Stimulated activated CD4-positive, alpha-beta T cell treated with anti-CD3 and anti-CD28 coated beads, Interleukin-15, amount 100 ng/mL, for 24 hours (primary cell): ENCODE measurements around the gene ARHGEF10L.

ENCODE experiments used
- DNase-seq: peaks from one replicate; pipeline ENCODE4 v3.0.0-alpha.2; 2020

The ARHGEF10L gene

DNA sequence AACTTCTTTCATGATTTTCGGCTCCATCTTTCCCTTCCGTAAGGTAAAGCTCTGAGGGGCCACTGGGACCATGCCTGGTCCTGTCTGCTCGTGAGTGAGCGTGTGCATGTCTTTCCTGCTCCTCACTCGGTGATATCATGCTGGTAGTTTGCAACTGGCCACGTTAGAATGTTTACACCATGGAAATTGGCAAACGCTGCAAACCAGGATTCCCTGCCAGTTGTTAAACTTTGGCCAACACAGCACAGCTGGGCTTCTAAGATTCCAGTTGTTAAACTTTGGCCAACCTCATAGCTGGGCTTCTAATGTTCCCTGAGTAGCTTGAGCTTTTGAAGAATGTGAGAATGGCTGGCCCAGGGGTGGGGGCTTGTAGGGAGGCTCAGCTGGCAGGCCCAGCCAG, 147.6 kb downstream of the ARHGEF10L start:
- no peak for DNase-seq

GRCh38 chr1:17688217-17688810, 148.8 kb downstream of the ARHGEF10L start:
- no peak for DNase-seq

DNA sequence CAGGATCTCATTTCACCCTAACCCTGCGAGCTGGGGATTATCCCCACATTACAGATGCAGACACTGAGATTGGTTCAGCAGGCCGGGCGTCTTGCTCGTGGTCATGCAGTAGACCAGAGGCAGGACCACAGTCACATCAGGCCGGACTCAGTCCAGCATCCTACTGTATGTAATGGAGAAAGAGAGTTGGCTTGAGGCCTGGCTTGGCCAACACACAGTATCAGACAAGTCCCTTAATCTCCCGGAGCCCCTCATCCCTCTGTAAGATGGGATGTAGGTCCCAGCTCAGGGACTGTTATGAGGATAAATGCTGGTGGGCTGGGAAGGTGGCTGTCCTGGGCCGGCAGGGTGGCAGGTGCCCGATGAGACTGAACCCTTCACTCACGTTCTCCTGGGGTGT, 149.5 kb downstream of the ARHGEF10L start:
- DNase-seq, result no peak

DNA sequence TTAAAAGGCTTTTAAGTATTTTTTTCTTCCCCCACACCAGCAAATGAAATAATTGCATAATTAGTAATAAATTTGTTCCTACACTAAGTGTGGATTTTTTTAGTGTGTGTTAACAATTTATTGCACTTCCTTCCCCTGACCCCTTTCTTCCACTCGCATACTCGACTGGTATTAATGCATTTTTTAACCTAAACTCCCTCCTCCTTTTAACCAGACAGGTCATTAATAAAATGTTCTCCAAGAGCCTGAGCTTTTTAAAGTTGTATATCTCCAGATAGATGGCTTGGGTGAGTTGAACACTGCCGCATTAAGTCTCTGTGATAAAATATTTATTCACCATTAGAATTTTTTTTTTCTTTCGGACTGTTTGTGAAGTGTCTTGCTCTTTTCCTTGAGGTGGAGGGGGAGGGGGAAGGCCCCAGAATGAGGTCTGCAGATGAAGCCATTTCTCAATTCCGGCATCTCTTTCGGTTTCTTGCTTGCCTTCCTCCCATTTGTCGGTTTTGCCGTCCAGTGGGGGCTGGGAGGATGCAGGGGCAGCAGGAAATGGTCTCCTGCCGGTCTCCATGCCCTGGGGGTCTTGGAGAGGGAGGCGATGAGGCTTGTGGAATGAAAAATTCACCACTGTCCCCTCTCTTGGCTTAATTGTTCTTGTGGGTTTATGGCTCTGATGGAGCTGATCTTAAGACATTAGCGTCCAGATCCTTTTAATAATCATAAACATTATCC, 151.6 kb downstream of the ARHGEF10L start:
- DNase-seq, result no peak

- DNase-seq, result no peak
Measured at GRCh38 chr1:17692645-17693044, 153.1 kb downstream of the ARHGEF10L start.

DNA sequence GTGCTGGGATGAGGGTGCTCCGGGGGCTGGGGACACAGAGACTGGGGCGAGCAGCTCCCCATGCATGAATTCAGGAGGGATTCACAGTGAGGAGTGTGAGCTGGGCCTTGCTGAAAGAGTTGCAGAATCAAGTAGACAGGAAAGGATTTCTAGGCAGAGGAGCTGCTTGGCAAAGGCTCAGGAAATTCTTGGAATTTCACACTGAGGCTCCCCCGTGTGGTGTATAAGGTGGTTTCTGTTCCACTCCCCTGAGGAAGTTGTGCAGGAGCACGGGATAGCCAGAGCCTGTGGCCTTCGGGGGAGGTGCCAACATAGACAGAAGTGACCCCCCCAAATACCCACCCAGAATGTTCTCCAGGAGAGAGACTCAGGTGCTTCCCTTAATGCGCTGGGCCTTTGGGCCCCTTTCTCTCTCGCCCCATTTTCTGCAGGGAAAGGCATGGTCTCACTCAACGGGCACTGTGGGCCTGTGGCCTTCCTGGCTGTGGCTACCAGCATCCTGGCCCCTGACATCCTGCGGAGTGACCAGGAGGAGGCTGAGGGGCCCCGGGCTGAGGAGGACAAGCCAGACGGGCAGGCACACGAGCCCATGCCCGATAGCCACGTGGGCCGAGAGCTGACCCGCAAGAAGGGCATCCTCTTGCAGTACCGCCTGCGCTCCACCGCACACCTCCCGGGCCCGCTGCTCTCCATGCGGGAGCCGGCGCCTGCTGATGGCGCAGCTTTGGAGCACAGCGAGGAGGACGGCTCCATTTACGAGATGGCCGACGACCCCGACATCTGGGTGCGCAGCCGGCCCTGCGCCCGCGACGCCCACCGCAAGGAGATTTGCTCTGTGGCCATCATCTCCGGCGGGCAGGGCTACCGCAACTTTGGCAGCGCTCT, 157.2 kb downstream of the ARHGEF10L start:
- no peak for DNase-seq

DNA sequence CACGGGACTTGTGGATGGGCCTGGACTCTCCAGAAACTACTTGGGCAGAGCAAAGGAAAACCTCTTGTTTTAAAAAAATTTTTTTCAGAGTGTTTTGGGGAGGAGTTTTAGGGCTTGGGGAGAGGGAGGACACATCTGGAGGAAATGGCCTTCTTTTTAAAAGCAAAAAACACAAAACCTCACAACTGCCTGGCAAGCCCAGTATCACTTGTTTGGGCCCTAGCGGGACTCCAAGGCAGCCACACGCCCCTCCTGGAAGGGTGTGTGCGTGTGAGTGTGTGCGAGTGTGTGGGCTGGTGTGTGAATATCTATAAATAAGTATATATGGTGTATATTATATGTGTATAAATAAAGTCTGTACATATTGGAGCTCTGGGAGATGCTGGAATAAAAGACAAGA, 158.0 kb downstream of the ARHGEF10L start:
- DNase-seq, result no peak

DNA sequence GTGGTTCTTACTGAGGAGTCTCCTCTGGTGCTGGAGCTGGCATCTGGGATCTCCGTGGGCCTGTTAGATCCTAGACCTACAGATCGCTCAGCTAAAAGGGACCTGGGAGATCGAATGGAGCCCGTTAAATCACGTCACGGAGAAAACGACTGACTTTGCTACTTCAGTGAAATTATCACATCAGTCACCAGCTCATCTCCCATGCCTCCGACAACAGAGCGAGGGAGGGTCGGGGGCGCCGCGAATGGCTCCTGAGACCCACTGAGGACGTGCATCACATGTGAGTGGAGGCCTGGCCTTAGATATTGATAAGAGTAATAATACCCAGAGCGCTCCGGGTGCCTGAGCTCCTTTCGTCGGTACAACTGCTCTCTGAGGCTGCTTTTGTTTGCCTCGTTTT, 160.1 kb downstream of the ARHGEF10L start:
- no peak for DNase-seq

GRCh38 chr1:17700945-17701810, 161.7 kb downstream of the ARHGEF10L start:
- no peak for DNase-seq

- DNase-seq, result no peak
Measured at GRCh38 chr1:17704176-17704575, 164.7 kb downstream of the ARHGEF10L start.

DNA sequence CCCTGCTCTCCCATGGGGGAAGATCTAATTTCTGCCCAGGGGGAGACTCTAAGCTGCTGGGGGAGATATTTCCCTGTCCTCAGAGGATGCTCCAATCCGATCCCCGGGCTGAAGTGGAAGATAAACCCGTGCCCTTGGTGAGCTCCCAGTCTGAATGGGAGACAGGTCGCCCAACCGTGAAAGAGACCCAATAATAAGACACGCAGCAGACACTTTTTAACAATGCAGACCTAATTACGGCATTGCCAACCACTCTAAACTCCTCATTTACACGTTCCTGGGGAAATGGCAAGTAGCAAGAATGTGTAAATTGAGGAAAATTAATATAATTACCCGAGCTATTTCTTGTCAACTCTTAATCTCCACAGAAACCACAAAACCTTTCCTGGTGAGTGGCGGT, 166.9 kb downstream of the ARHGEF10L start:
- DNase-seq, result no peak

DNA sequence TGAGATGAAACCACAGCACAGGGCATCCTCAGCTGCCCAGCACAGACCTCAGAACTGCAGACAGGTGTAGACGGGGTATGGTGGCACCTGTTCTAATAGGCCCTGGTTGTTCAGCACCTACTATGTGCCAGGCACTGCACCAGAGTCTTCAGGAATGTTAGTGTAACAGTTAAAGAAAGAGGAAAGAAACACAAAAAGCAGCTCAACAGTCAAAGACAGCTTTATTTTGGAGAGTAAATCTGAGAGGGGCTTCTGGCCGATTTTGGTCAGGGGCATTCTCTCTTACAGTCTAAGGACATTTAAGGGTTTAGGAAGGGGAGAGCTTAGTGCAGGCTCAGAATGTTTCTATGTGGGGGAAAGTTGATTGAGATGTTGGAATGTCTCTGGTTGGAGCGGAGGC, 170.5 kb downstream of the ARHGEF10L start:
- no peak for DNase-seq

GRCh38 chr1:17710889-17711576, 171.5 kb downstream of the ARHGEF10L start:
- DNase-seq, result no peak

- DNase-seq, result no peak
Measured at GRCh38 chr1:17711577-17711910, 172.0 kb downstream of the ARHGEF10L start.

- no peak for DNase-seq
Measured at GRCh38 chr1:17711941-17712340, 172.4 kb downstream of the ARHGEF10L start.

DNA sequence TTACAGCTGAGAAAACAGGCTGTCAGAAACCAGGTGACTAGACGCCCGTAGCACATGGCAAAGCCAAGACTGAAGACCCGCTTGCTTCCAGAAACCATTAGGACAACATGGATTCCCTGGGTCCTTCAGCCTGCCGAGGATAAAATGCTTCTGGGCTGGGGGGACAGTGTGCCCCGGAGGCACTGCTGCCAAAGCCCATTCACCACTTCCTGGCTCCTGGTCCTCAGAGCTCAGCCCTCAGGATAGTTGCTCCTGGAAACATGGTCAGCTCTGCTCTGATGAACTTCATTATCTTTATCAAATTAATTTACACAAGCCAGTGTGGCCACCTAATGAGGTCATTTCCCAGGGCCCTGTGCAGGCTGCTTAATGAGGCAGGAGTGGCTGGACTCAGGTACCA, 174.5 kb downstream of the ARHGEF10L start:
- DNase-seq, result no peak

GRCh38 chr1:17717594-17718535, 178.4 kb downstream of the ARHGEF10L start:
- no peak for DNase-seq

- no peak for DNase-seq
Measured at GRCh38 chr1:17719874-17720273, 180.4 kb downstream of the ARHGEF10L start.

- DNase-seq, result no peak
Measured at GRCh38 chr1:17721444-17721843, 181.9 kb downstream of the ARHGEF10L start.

GRCh38 chr1:17723684-17724083, 184.2 kb downstream of the ARHGEF10L start:
- no peak for DNase-seq

DNA sequence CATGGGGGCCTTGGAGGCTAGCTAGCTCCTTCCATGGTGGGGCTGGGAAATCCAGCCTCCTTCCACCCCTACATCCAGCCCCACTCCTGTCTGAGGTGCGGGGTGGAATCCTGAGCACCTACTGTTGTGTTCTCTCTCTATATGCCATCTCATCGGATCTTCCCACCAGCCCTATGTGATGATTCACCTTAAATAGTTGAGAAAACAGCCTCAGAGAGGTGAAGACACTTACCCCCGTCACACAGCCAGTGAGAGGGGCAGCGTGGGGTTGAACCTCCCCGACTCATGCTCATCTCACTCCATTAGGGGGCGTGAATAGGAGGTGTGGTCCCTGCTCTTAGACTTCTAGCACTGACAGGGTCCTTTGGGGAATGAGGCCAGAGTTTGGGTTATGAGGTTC, 184.7 kb downstream of the ARHGEF10L start:
- DNase-seq, result no peak
